ENCODE data around the gene UBLCP1. TPM values are rescaled to one million over a fixed set of nuclear protein-coding genes. Genes with fewer than 3 reads are reported as not detected.

UBLCP1 gene
- polyA plus RNA-seq, 1 donor from 2014 or later, result 42.5 TPM

- H3K9ac ChIP-seq (ENCODE audit: low read length), result no peak overlapping the region
Measured at GRCh38 chr5:159217236-159217635, 45.9 kb upstream of the UBLCP1 start.

GRCh38 chr5:159218595-159219023 is 44.5 kb upstream of the UBLCP1 start:
- Histone ChIP-seq H4K20me1 (ENCODE audit: insufficient read depth) (no peaks in the 10 kb centered on the region), H3K36me3 (ENCODE audit: insufficient read depth, low read length) (no peaks in the 10 kb centered on the region), H3K9me3 (ENCODE audit: low read length) (no peaks in the 10 kb centered on the region), H3F3A (ENCODE audit: insufficient read depth, low read length, poor library complexity, severe bottlenecking) (no peaks in the 10 kb centered on the region), H2AFZ (ENCODE audit: low read depth, low read length) (no peak overlapping the region), H3K27ac (ENCODE audit: low read length) (no peak overlapping the region), H3K79me2 (replicated peaks; ENCODE audit: insufficient read depth, low read length) (no peaks in the 10 kb centered on the region), H3K4me2 (ENCODE audit: low read length) (no peak overlapping the region), H3K9me2 (ENCODE audit: insufficient read depth, low read length) (no peaks in the 10 kb centered on the region), H3K9ac (ENCODE audit: low read length) (no peak overlapping the region), H3K27me3 (ENCODE audit: insufficient read depth, low read depth, low read length) (no peaks in the 10 kb centered on the region), H3K4me3 (ENCODE audit: low read length) (no peak overlapping the region)
- TF ChIP-seq CTCF (IDR thresholded peaks at IDR 0.05; ENCODE audit: poor library complexity, severe bottlenecking) (no peak), RAD21 (conservative IDR thresholded peaks at IDR 0.05) (no peak), MXI1 (conservative IDR thresholded peaks at IDR 0.05; ENCODE audit: poor library complexity, severe bottlenecking) (no peak), SMC3 (conservative IDR thresholded peaks at IDR 0.05; ENCODE audit: poor library complexity) (no peak), REST (IDR thresholded peaks at IDR 0.05; ENCODE audit: borderline replicate concordance) (no peak), EP300 (conservative IDR thresholded peaks at IDR 0.05; ENCODE audit: poor library complexity, severe bottlenecking) (no peak)

More at GRCh38 chr5:159217236-159217635, 45.9 kb upstream of the UBLCP1 start:
- H3K27ac ChIP-seq (ENCODE audit: low read length), result no peak overlapping the region
- H3K9me3 ChIP-seq (ENCODE audit: low read length), result no peaks in the 10 kb centered on the region
- TF ChIP-seq CTCF (IDR thresholded peaks at IDR 0.05; ENCODE audit: poor library complexity, severe bottlenecking) (no peak), TAF1 (IDR thresholded peaks at IDR 0.05; ENCODE audit: low read depth) (no peak), REST (IDR thresholded peaks at IDR 0.05; ENCODE audit: borderline replicate concordance) (no peak), RAD21 (conservative IDR thresholded peaks at IDR 0.05) (no peak), SMC3 (conservative IDR thresholded peaks at IDR 0.05; ENCODE audit: poor library complexity) (no peak), EP300 (conservative IDR thresholded peaks at IDR 0.05; ENCODE audit: poor library complexity, severe bottlenecking) (no peak), EZH2 (IDR thresholded peaks at IDR 0.05; ENCODE audit: borderline replicate concordance, insufficient read depth, low read length, poor library complexity, severe bottlenecking) (no peak), POLR2AphosphoS5 (IDR thresholded peaks at IDR 0.05) (no peak), MXI1 (conservative IDR thresholded peaks at IDR 0.05; ENCODE audit: poor library complexity, severe bottlenecking) (no peak)
- H4K20me1 ChIP-seq (ENCODE audit: insufficient read depth), result no peaks in the 10 kb centered on the region
- H3K79me2 ChIP-seq (replicated peaks; ENCODE audit: insufficient read depth, low read length), result no peaks in the 10 kb centered on the region
- H2AFZ ChIP-seq (ENCODE audit: low read depth, low read length), result no peak overlapping the region
- H3K9me2 ChIP-seq (ENCODE audit: insufficient read depth, low read length), result no peaks in the 10 kb centered on the region
- H3K27me3 ChIP-seq (ENCODE audit: insufficient read depth, low read depth, low read length), result no peaks in the 10 kb centered on the region
- no peak overlapping the region for H3K4me3 ChIP-seq (ENCODE audit: low read length)
- no peaks in the 10 kb centered on the region for H3F3A ChIP-seq (ENCODE audit: insufficient read depth, low read length, poor library complexity, severe bottlenecking)
- no peaks in the 10 kb centered on the region for H3K36me3 ChIP-seq (ENCODE audit: insufficient read depth, low read length)
- no peak overlapping the region for H3K4me2 ChIP-seq (ENCODE audit: low read length)
